Measurements from ENCODE around the gene CNTNAP2. TPM values are rescaled to one million over a fixed set of nuclear protein-coding genes. Genes with fewer than 3 reads are reported as not detected.

CNTNAP2 gene
- total RNA-seq, 2 experiments from 2014 or later: 0.28 TPM; not detected in 1

DNA sequence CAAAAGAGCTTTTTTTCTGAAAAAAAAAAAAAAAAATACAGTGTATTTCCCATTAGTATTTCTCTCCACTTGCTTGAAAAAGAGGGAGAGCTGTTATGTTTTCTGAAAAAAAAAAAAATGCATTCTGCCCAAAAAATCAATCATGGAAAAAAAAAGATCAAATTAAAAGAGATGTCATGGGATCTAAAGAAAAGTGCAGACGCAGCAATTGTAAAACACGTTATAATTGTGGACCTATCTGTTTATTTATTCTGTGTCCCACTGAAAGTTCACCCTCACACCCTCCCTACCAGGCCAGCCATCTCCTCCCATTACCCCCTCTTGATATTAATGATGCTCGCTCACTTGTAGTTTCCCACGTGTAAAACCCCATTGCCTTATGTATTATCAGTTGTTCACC, 1800.0 kb downstream of the CNTNAP2 start:
- ChIA-PET CTCF (ENCODE audit: unreplicated experiment) (no interaction called here), POLR2A (interaction anchor here (0.6 kb wide), 1 partner anchor 527 kb away, joined by 3 read pairs; no protein-coding TSS in a partner anchor)
- Histone ChIP-seq H3K4me2 (ENCODE audit: low read length) (no peak overlapping the region), H3K79me2 (ENCODE audit: insufficient read depth, low read depth, low read length) (no peaks in the 10 kb centered on the region), H3K36me3 (ENCODE audit: insufficient read depth, low read length) (no peaks in the 10 kb centered on the region), H2AFZ (ENCODE audit: low read length) (no peak overlapping the region), H4K20me1 (ENCODE audit: insufficient read depth, low read length) (no peaks in the 10 kb centered on the region), H3K9me2 (ENCODE audit: insufficient read depth, low read length) (no peaks in the 10 kb centered on the region), H3K4me3 (ENCODE audit: low read depth, low read length, poor library complexity, severe bottlenecking) (no peak overlapping the region), H3K9me3 (ENCODE audit: low read length) (no peaks in the 10 kb centered on the region), H3K4me1 (ENCODE audit: insufficient read depth, low read length, poor library complexity, severe bottlenecking) (no peaks in the 10 kb centered on the region), H3K27ac (ENCODE audit: low read depth, low read length, poor library complexity, severe bottlenecking) (no peak overlapping the region)
- no TSS peak for BruUV-seq (replicated peaks)
- intact Hi-C loops (cut with micrococcal nuclease; ENCODE audit: unreplicated experiment): no loop called here
- no peak for TF ChIP-seq EZH2phosphoT487 (IDR thresholded peaks at IDR 0.05; ENCODE audit: borderline replicate concordance, low read depth, low read length)
- TF ChIP-seq, protein P1, sequence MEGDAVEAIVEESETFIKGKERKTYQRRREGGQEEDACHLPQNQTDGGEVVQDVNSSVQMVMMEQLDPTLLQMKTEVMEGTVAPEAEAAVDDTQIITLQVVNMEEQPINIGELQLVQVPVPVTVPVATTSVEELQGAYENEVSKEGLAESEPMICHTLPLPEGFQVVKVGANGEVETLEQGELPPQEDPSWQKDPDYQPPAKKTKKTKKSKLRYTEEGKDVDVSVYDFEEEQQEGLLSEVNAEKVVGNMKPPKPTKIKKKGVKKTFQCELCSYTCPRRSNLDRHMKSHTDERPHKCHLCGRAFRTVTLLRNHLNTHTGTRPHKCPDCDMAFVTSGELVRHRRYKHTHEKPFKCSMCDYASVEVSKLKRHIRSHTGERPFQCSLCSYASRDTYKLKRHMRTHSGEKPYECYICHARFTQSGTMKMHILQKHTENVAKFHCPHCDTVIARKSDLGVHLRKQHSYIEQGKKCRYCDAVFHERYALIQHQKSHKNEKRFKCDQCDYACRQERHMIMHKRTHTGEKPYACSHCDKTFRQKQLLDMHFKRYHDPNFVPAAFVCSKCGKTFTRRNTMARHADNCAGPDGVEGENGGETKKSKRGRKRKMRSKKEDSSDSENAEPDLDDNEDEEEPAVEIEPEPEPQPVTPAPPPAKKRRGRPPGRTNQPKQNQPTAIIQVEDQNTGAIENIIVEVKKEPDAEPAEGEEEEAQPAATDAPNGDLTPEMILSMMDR (conservative IDR thresholded peaks at IDR 0.05; ENCODE audit: low read length): no peak
- DNase-seq (ENCODE audit: low spot score): no peak

DNA sequence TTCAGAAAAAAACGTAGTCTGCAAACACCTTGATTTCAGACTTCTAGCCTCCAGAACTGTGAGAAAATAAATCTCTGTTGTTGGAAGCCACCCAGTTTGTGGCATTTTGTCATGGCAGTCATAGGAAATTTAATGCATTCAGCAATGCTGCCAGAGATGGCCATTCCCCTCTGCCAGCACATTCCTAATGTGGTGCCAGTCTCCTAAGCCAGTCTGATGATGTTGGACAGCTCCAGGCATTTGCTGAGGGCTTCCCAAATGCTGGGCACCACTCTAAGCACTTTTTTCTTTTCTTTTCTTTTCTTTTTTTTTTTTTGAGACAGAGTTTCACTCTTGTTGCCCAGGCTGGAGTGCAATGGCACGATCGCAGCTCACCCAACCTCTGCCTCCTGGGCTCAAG, 1807.2 kb downstream of the CNTNAP2 start:
- H2AFZ ChIP-seq (ENCODE audit: low read length): no peak overlapping the region
- H3K4me1 ChIP-seq (ENCODE audit: insufficient read depth, low read length, poor library complexity, severe bottlenecking): no peaks in the 10 kb centered on the region
- no peaks in the 10 kb centered on the region for H3K36me3 ChIP-seq (ENCODE audit: insufficient read depth, low read length)
- DNase-seq (ENCODE audit: low spot score): no peak
- no peaks in the 10 kb centered on the region for H3K79me2 ChIP-seq (ENCODE audit: insufficient read depth, low read depth, low read length)
- no TSS peak for BruUV-seq (replicated peaks)
- ChIA-PET POLR2A (interaction anchor here (0.6 kb wide), 2 partner anchors 9 to 370 kb away, joined by 3 to 8 read pairs; no protein-coding TSS in a partner anchor), CTCF (ENCODE audit: unreplicated experiment) (no interaction called here)
- intact Hi-C loops (cut with micrococcal nuclease; ENCODE audit: unreplicated experiment): no loop called here
- H3K4me2 ChIP-seq (ENCODE audit: low read length): no peak overlapping the region
- TF ChIP-seq EZH2phosphoT487 (IDR thresholded peaks at IDR 0.05; ENCODE audit: borderline replicate concordance, low read depth, low read length): no peak
- TF ChIP-seq, protein P1 (conservative IDR thresholded peaks at IDR 0.05; ENCODE audit: low read length): no peak
- H3K27ac ChIP-seq (ENCODE audit: low read depth, low read length, poor library complexity, severe bottlenecking): no peak overlapping the region
- no peaks in the 10 kb centered on the region for H3K9me2 ChIP-seq (ENCODE audit: insufficient read depth, low read length)
- H3K9me3 ChIP-seq (ENCODE audit: low read length): no peaks in the 10 kb centered on the region
- H3K4me3 ChIP-seq (ENCODE audit: low read depth, low read length, poor library complexity, severe bottlenecking): no peak overlapping the region
- no peaks in the 10 kb centered on the region for H4K20me1 ChIP-seq (ENCODE audit: insufficient read depth, low read length)

DNA sequence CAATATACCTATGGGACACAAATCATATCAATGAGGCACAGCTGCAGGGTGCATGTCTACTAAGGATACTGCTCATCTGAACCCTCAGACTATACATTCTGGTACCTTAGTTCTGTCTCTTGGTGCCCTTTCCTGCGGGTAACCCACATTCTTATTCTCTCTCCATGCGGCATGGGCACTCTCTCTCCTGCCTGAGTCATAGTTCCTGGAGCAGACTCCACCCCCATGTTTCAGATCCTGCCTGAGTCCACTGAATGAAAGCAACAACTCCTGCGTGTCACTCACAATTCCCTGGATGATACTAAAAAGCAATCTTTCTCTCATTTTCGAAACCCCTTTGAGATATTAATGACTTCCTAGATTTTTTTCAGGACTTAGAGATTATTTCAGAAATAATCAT, 1820.8 kb downstream of the CNTNAP2 start:
- no peak for DNase-seq (ENCODE audit: low spot score)
- Histone ChIP-seq H4K20me1 (ENCODE audit: insufficient read depth, low read length) (no peaks in the 10 kb centered on the region), H3K27ac (ENCODE audit: low read depth, low read length, poor library complexity, severe bottlenecking) (no peak overlapping the region), H3K4me3 (ENCODE audit: low read depth, low read length, poor library complexity, severe bottlenecking) (no peak overlapping the region), H3K4me1 (ENCODE audit: insufficient read depth, low read length, poor library complexity, severe bottlenecking) (no peaks in the 10 kb centered on the region), H3K36me3 (ENCODE audit: insufficient read depth, low read length) (no peaks in the 10 kb centered on the region), H3K9me3 (ENCODE audit: low read length) (no peaks in the 10 kb centered on the region), H2AFZ (ENCODE audit: low read length) (no peak overlapping the region), H3K9me2 (ENCODE audit: insufficient read depth, low read length) (no peaks in the 10 kb centered on the region), H3K4me2 (ENCODE audit: low read length) (no peak overlapping the region), H3K79me2 (ENCODE audit: insufficient read depth, low read depth, low read length) (no peaks in the 10 kb centered on the region)
- TF ChIP-seq, protein P1 (conservative IDR thresholded peaks at IDR 0.05; ENCODE audit: low read length): no peak
- no peak for TF ChIP-seq EZH2phosphoT487 (IDR thresholded peaks at IDR 0.05; ENCODE audit: borderline replicate concordance, low read depth, low read length)
- no TSS peak for BruUV-seq (replicated peaks)
- intact Hi-C loops (cut with micrococcal nuclease; ENCODE audit: unreplicated experiment): no loop called here
- CTCF ChIA-PET (ENCODE audit: unreplicated experiment): no interaction called here
- POLR2A ChIA-PET: interaction anchor here (1.7 kb wide), 1 partner anchor 22 kb away, joined by 8 read pairs; no protein-coding TSS in a partner anchor
